ENCODE measurements around the gene AIF1L.
"Not testable (repeated sequence)": the region's sequence is repeated elsewhere in the genome, so short reads cannot be mapped to it uniquely, and the experiment has no call there.

AIF1L gene

GRCh38 chr9:131099845-131100244 lies 3.5 kb downstream of the AIF1L start:
- FAIRE-seq: not testable (repeated sequence)

- FAIRE-seq: no peak
Measured at GRCh38 chr9:131100445-131100844, 4.1 kb downstream of the AIF1L start.

GRCh38 chr9:131101207-131101964 lies 5.1 kb downstream of the AIF1L start:
- no peak for FAIRE-seq

GRCh38 chr9:131103024-131103423 lies 6.7 kb downstream of the AIF1L start:
- no peak for FAIRE-seq

- no peak for FAIRE-seq
Measured at GRCh38 chr9:131103535-131103934, 7.2 kb downstream of the AIF1L start.

- FAIRE-seq: no peak
Measured at GRCh38 chr9:131104016-131104740, 7.8 kb downstream of the AIF1L start.

GRCh38 chr9:131105952-131106351 lies 9.6 kb downstream of the AIF1L start:
- no peak for FAIRE-seq

GRCh38 chr9:131107760-131108159 lies 11.4 kb downstream of the AIF1L start:
- FAIRE-seq: no peak

- FAIRE-seq: no peak
Measured at GRCh38 chr9:131111186-131111853, 15.0 kb downstream of the AIF1L start.

GRCh38 chr9:131111854-131112311 lies 15.6 kb downstream of the AIF1L start:
- no peak for FAIRE-seq

- no peak for FAIRE-seq
Measured at GRCh38 chr9:131112374-131113154, 16.2 kb downstream of the AIF1L start.

- no peak for FAIRE-seq
Measured at GRCh38 chr9:131113655-131114054, 17.3 kb downstream of the AIF1L start.

- no peak for FAIRE-seq
Measured at GRCh38 chr9:131114084-131114535, 17.8 kb downstream of the AIF1L start.

- FAIRE-seq: not testable (repeated sequence)
Measured at GRCh38 chr9:131115360-131115742, 19.0 kb downstream of the AIF1L start.

- no peak for FAIRE-seq
Measured at GRCh38 chr9:131116281-131117120, 20.2 kb downstream of the AIF1L start.

- FAIRE-seq: no peak
Measured at GRCh38 chr9:131117121-131117761, 20.9 kb downstream of the AIF1L start.

- no peak for FAIRE-seq
Measured at GRCh38 chr9:131117762-131118145, 21.4 kb downstream of the AIF1L start.

- FAIRE-seq: no peak
Measured at GRCh38 chr9:131119600-131119999, 23.3 kb downstream of the AIF1L start.

- FAIRE-seq: no peak
Measured at GRCh38 chr9:131120620-131121228, 24.4 kb downstream of the AIF1L start.

GRCh38 chr9:131121346-131121745 lies 25.0 kb downstream of the AIF1L start:
- no peak for FAIRE-seq

GRCh38 chr9:131122158-131122557 lies 25.8 kb downstream of the AIF1L start:
- FAIRE-seq: no peak

Data from A204.1 (cell line).